Sigmoid colon (tissue), 4 donors: ENCODE results near the gene TMEM135.

ENCODE experiments used
- CTCF ChIP-seq, 4 experiments: fragments of 450-650 bp in 3 of 4; fragments of 200-600 bp in 1 of 4; IDR thresholded peaks; one replicate each; pipeline ENCODE4 v1.5.1; 2016 to 2019; ENCODE audit warnings: antibody characterized with exemption in 4 of 4, mild to moderate bottlenecking in 3 of 4, moderate library complexity in 2 of 4
- EP300 ChIP-seq, 4 donors: sonication (generic); formaldehyde crosslinking; IDR thresholded peaks; one replicate each; pipeline ENCODE4 v1.6.1; 2017; ENCODE audit warnings: antibody characterized with exemption in 4 of 4
- POLR2A ChIP-seq, 2 donors: fragments of 450-650 bp; IDR thresholded peaks; one replicate each; pipeline ENCODE4 v1.6.1; 2016; ENCODE audit warnings: antibody characterized with exemption in 2 of 2, mild to moderate bottlenecking in 2 of 2, moderate library complexity in 2 of 2
- POLR2AphosphoS5 ChIP-seq, 4 donors: sonication (generic); formaldehyde crosslinking; IDR thresholded peaks; one replicate each; pipeline ENCODE4 v1.6.1; 2017; ENCODE audit warnings: antibody characterized with exemption in 4 of 4

- no peak for TF ChIP-seq CTCF (IDR thresholded peaks at IDR 0.05)
- TF ChIP-seq POLR2A (IDR thresholded peaks at IDR 0.05), result no peak
- no peak for TF ChIP-seq EP300 (IDR thresholded peaks at IDR 0.05)
- TF ChIP-seq POLR2AphosphoS5 (IDR thresholded peaks at IDR 0.05), result no peak
Measured at GRCh38 chr11:87292598-87292997, 254.9 kb downstream of the TMEM135 start.
